Measurements from ENCODE around the gene BCAR3. TPM values are rescaled to one million over a fixed set of nuclear protein-coding genes. Genes with fewer than 3 reads are reported as not detected.
A peak's percentile ranks its signal among the peaks of the same experiment; 100 is the strongest.

BCAR3 gene
- total RNA-seq, 1 experiment from 2014 or later, result 33.9 TPM

GRCh38 chr1:93680076-93680419 is 1.6 kb downstream of the BCAR3 start:
- BruUV-seq (replicated peaks), result no TSS peak
- ChIA-PET CTCF (interaction anchor here (0.7 kb wide), 1 partner anchor 134 kb away, joined by 3 read pairs; no protein-coding TSS in a partner anchor), POLR2A (no interaction called here)
- peak overlapping the region; percentile 89 for H3K27ac ChIP-seq (ENCODE audit: low read length)
- ATAC-seq (0 out of 2 replicates have a peak, but pooled peaks have one; percentile 1), DNase-seq (ENCODE audit: low read depth, low spot score) (no peak)
- H3K9me3 ChIP-seq (ENCODE audit: control insufficient read depth, insufficient read depth, low read depth, low read length), result no peaks in the 10 kb centered on the region
- H3K4me3 ChIP-seq (ENCODE audit: low read depth in 2 of 2, low read length in 2 of 2), result peak overlapping the region; percentile 68 to 72
- intact Hi-C loops (cut with micrococcal nuclease; ENCODE audit: unreplicated experiment) (loop anchor here (5.0 kb wide), 1 partner anchor 132 kb away; no protein-coding TSS in a partner anchor), in situ Hi-C loops (cut with HindIII; ENCODE audit: low pct_unique_long_range_greater_than_20kb, low sequenced_read_pairs) (no loop called here)
- TF ChIP-seq, protein P1, sequence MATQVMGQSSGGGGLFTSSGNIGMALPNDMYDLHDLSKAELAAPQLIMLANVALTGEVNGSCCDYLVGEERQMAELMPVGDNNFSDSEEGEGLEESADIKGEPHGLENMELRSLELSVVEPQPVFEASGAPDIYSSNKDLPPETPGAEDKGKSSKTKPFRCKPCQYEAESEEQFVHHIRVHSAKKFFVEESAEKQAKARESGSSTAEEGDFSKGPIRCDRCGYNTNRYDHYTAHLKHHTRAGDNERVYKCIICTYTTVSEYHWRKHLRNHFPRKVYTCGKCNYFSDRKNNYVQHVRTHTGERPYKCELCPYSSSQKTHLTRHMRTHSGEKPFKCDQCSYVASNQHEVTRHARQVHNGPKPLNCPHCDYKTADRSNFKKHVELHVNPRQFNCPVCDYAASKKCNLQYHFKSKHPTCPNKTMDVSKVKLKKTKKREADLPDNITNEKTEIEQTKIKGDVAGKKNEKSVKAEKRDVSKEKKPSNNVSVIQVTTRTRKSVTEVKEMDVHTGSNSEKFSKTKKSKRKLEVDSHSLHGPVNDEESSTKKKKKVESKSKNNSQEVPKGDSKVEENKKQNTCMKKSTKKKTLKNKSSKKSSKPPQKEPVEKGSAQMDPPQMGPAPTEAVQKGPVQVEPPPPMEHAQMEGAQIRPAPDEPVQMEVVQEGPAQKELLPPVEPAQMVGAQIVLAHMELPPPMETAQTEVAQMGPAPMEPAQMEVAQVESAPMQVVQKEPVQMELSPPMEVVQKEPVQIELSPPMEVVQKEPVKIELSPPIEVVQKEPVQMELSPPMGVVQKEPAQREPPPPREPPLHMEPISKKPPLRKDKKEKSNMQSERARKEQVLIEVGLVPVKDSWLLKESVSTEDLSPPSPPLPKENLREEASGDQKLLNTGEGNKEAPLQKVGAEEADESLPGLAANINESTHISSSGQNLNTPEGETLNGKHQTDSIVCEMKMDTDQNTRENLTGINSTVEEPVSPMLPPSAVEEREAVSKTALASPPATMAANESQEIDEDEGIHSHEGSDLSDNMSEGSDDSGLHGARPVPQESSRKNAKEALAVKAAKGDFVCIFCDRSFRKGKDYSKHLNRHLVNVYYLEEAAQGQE (IDR thresholded peaks at IDR 0.05; ENCODE audit: insufficient read depth in 1 of 2, low read depth in 2 of 2, low read length in 1 of 2), result no peak
- TF ChIP-seq TCF7L2 (IDR thresholded peaks at IDR 0.05; ENCODE audit: low read depth, low read length) (no peak), SIN3A (IDR thresholded peaks at IDR 0.05; ENCODE audit: borderline replicate concordance, insufficient read depth, low read depth, low read length) (no peak), CTCF (IDR thresholded peaks at IDR 0.05) (no peak), POLR2AphosphoS5 (IDR thresholded peaks at IDR 0.05; ENCODE audit: low read depth, low read length) (no peak)
- no peaks in the 10 kb centered on the region for H3K27me3 ChIP-seq (ENCODE audit: control insufficient read depth, insufficient read depth, low read length)
- no peaks in the 10 kb centered on the region for H3K36me3 ChIP-seq (ENCODE audit: control insufficient read depth, insufficient read depth, low read length)
- peaks cover 37% of the 10 kb centered on the region for H3K4me1 ChIP-seq (ENCODE audit: control insufficient read depth, insufficient read depth, low read length)

- peaks cover 38% of the 10 kb centered on the region for H3K4me1 ChIP-seq (ENCODE audit: control insufficient read depth, insufficient read depth, low read length)
- BruUV-seq (replicated peaks), result no TSS peak
These were observed 2.1 kb downstream of the BCAR3 start for GRCh38 chr1:93679546-93679945.

More at GRCh38 chr1:93679546-93679945, 2.1 kb downstream of the BCAR3 start:
- no peaks in the 10 kb centered on the region for H3K36me3 ChIP-seq (ENCODE audit: control insufficient read depth, insufficient read depth, low read length)
- CTCF ChIA-PET, result no interaction called here
- in situ Hi-C loops (cut with HindIII; ENCODE audit: low pct_unique_long_range_greater_than_20kb, low sequenced_read_pairs) (no loop called here), intact Hi-C loops (cut with micrococcal nuclease; ENCODE audit: unreplicated experiment) (no loop called here)
- DNase-seq (ENCODE audit: low read depth, low spot score), result no peak
- ATAC-seq, result no peak
- no peak for TF ChIP-seq CTCF (IDR thresholded peaks at IDR 0.05)
- TF ChIP-seq POLR2AphosphoS5 (IDR thresholded peaks at IDR 0.05; ENCODE audit: low read depth, low read length), result no peak
- TF ChIP-seq, protein P1 (IDR thresholded peaks at IDR 0.05; ENCODE audit: insufficient read depth in 1 of 2, low read depth in 2 of 2, low read length in 1 of 2), result no peak
- TF ChIP-seq TCF7L2 (IDR thresholded peaks at IDR 0.05; ENCODE audit: low read depth, low read length), result no peak
- H3K27ac ChIP-seq (ENCODE audit: low read length), result peak overlapping the region; percentile 89
- H3K4me3 ChIP-seq (ENCODE audit: low read depth in 2 of 2, low read length in 2 of 2), result peak overlapping the region; percentile 68 to 72
- H3K27me3 ChIP-seq (ENCODE audit: control insufficient read depth, insufficient read depth, low read length), result no peaks in the 10 kb centered on the region
- POLR2A ChIA-PET, result no interaction called here
- H3K9me3 ChIP-seq (ENCODE audit: control insufficient read depth, insufficient read depth, low read depth, low read length), result no peaks in the 10 kb centered on the region

All from Panc1 (cell line).